Peyer's patch (tissue), 4 donors: ENCODE data around the gene AOC3. TPM values are rescaled to one million over a fixed set of nuclear protein-coding genes. Genes with fewer than 3 reads are reported as not detected.

Experiments used
- DNase-seq, 3 donors: peaks; one replicate each; pipeline ENCODE4 v3.0.0-alpha.2; 2017 to 2019
- H3K27ac ChIP-seq, 4 donors: fragments of 200-600 bp; sonication (generic); one replicate each; pipeline ENCODE4 v1.5.1; 2016 to 2019
- H3K27me3 ChIP-seq, 2 donors: fragments of 200-600 bp; sonication (generic); one replicate each; pipeline ENCODE4 v1.5.1; 2019
- H3K36me3 ChIP-seq, 3 donors: fragments of 200-600 bp; sonication (generic); one replicate each; pipeline ENCODE4 v1.5.1; 2016 to 2019
- H3K4me1 ChIP-seq, 4 donors: fragments of 200-600 bp; sonication (generic); one replicate each; pipeline ENCODE4 v1.5.1; 2016 to 2019
- H3K4me3 ChIP-seq, 4 donors: fragments of 200-600 bp; sonication (generic); 1 replicate in 3 of 4; 2 replicates in 1 of 4; pipeline ENCODE4 v1.5.1; 2016 to 2019; ENCODE audit warnings: mild to moderate bottlenecking in 1 of 4
- H3K9me3 ChIP-seq, 4 donors: fragments of 200-600 bp; sonication (generic); one replicate each; pipeline ENCODE4 v1.5.1; 2016 to 2019; ENCODE audit warnings: mild to moderate bottlenecking in 1 of 4
- CTCF ChIP-seq, 6 experiments: fragments of 450-650 bp in 4 of 6; fragments of 200-600 bp in 2 of 6; sonication (generic) in 1 of 6; IDR thresholded peaks; one replicate each; pipeline ENCODE4 v1.5.1; 2017 to 2019; ENCODE audit warnings: antibody characterized with exemption in 6 of 6, mild to moderate bottlenecking in 3 of 6, moderate library complexity in 1 of 6
- POLR2A ChIP-seq, 2 donors: fragments of 450-650 bp; IDR thresholded peaks; one replicate each; pipeline ENCODE4 v1.5.1; 2017; ENCODE audit warnings: antibody characterized with exemption in 2 of 2, mild to moderate bottlenecking in 2 of 2, moderate library complexity in 2 of 2
- total RNA-seq, 4 donors: library from RNA; depleted of rRNA; stranded (reverse); fragments of >200 nt; gene quantifications; one replicate each; pipeline ENCODE4 v1.1.0, GENCODE V29; 2016

Gene AOC3
- total RNA-seq, 4 donors from 2014 or later: 3.3 to 11.4 (median 7.0) TPM

GRCh38 chr17:42835732-42836131 is 15.3 kb upstream of the AOC3 start:
- Histone ChIP-seq H3K27ac (no peak overlapping the region), H3K27me3 (no peaks in the 10 kb centered on the region), H3K4me3 (no peak overlapping the region), H3K9me3 (no peaks in the 10 kb centered on the region), H3K4me1 (peaks cover 0 to 18% (median 3%) of the 10 kb centered on the region in 4 donors), H3K36me3 (peaks cover 0 to 57% (median 0%) of the 10 kb centered on the region in 3 donors)
- TF ChIP-seq POLR2A (IDR thresholded peaks at IDR 0.05) (no peak), CTCF (IDR thresholded peaks at IDR 0.05) (no peak)
- peak in 1 of 3 donors; percentile 24 for DNase-seq

- Histone ChIP-seq H3K36me3 (peaks cover 0 to 81% (median 0%) of the 10 kb centered on the region in 3 donors), H3K4me3 (no peak overlapping the region), H3K27ac (no peak overlapping the region), H3K4me1 (no peaks in the 10 kb centered on the region), H3K27me3 (no peaks in the 10 kb centered on the region), H3K9me3 (no peaks in the 10 kb centered on the region)
- no peak for TF ChIP-seq POLR2A (IDR thresholded peaks at IDR 0.05)
- TF ChIP-seq CTCF (IDR thresholded peaks at IDR 0.05): no peak
- DNase-seq: peak in 1 of 3 donors; percentile 15
Observed at GRCh38 chr17:42841975-42842685, 8.9 kb upstream of the AOC3 start.

GRCh38 chr17:42843358-42843934 is 7.6 kb upstream of the AOC3 start:
- Histone ChIP-seq H3K27ac (no peak overlapping the region), H3K9me3 (no peaks in the 10 kb centered on the region), H3K4me1 (no peaks in the 10 kb centered on the region), H3K36me3 (peaks cover 0 to 68% (median 0%) of the 10 kb centered on the region in 3 donors), H3K4me3 (no peak overlapping the region), H3K27me3 (no peaks in the 10 kb centered on the region)
- peak in 1 of 3 donors; percentile 74 for DNase-seq
- TF ChIP-seq POLR2A (IDR thresholded peaks at IDR 0.05) (no peak), CTCF (IDR thresholded peaks at IDR 0.05) (peak; percentile 55 to 99 (median 87))

GRCh38 chr17:42844271-42844670 is 6.7 kb upstream of the AOC3 start, which contains the start of gene AOC2:
AOC2 (plus strand) TSS chr17:42844580; CDS start chr17:42844627, 47 bp downstream.
- Histone ChIP-seq H3K4me3 (no peak within 1 kb of the TSS), H3K27ac (no peak within 1 kb of the TSS), H3K36me3 (peaks cover 0 to 60% (median 0%) of the 10 kb centered on the region in 3 donors), H3K9me3 (no peaks in the 10 kb centered on the region), H3K4me1 (peaks cover 0 to 6% (median 0%) of the 10 kb centered on the region in 4 donors), H3K27me3 (no peaks in the 10 kb centered on the region)
- no peak for TF ChIP-seq CTCF (IDR thresholded peaks at IDR 0.05)
- no peak for TF ChIP-seq POLR2A (IDR thresholded peaks at IDR 0.05)
- DNase-seq: peak in 1 of 3 donors; percentile 17

- Histone ChIP-seq H3K4me3 (no peak overlapping the region), H3K27ac (no peak overlapping the region), H3K4me1 (peaks cover 0 to 13% (median 0%) of the 10 kb centered on the region in 4 donors), H3K36me3 (peaks cover 0 to 53% (median 0%) of the 10 kb centered on the region in 3 donors), H3K27me3 (no peaks in the 10 kb centered on the region), H3K9me3 (no peaks in the 10 kb centered on the region)
- TF ChIP-seq CTCF (IDR thresholded peaks at IDR 0.05) (no peak), POLR2A (IDR thresholded peaks at IDR 0.05) (no peak)
- DNase-seq: peak in 1 of 3 donors; percentile 38
Observed at GRCh38 chr17:42844761-42845555, 6.0 kb upstream of the AOC3 start.
